Uterus (tissue), 4 donors: ENCODE results near the gene UBXN4. TPM values are rescaled to one million over a fixed set of nuclear protein-coding genes. Genes with fewer than 3 reads are reported as not detected.

Experiments
- DNase-seq, 2 donors: peaks; one replicate each; pipeline ENCODE4 v3.0.0-alpha.2; 2019 to 2020
- H3K27ac ChIP-seq, 2 donors: fragments of 200-600 bp; sonication (generic); 1 replicate in 1 of 2; 2 replicates in 1 of 2; pipeline ENCODE4 v1.5.1; 2016 to 2018
- H3K27me3 ChIP-seq, 2 donors: fragments of 200-600 bp; sonication (generic); one replicate each; pipeline ENCODE4 v1.5.1; 2018 to 2019; ENCODE audit warnings: control low read depth in 1 of 2
- H3K36me3 ChIP-seq, 2 donors: fragments of 200-600 bp; sonication (generic); one replicate each; pipeline ENCODE4 v1.5.1; 2019; ENCODE audit warnings: control low read depth in 1 of 2
- H3K4me1 ChIP-seq, 2 donors: fragments of 200-600 bp; sonication (generic); one replicate each; pipeline ENCODE4 v1.5.1; 2018 to 2019; ENCODE audit warnings: control low read depth in 1 of 2
- H3K4me3 ChIP-seq, 2 donors: fragments of 200-600 bp; sonication (generic); 1 replicate in 1 of 2; 2 replicates in 1 of 2; pipeline ENCODE4 v1.5.1; 2018 to 2019; ENCODE audit warnings: mild to moderate bottlenecking in 1 of 2
- H3K9me3 ChIP-seq, 2 donors: fragments of 200-600 bp; sonication (generic); one replicate each; pipeline ENCODE4 v1.5.1; 2019; ENCODE audit warnings: control low read depth in 1 of 2
- POLR2A ChIP-seq, 2 donors: fragments of 450-650 bp; IDR thresholded peaks; one replicate each; pipeline ENCODE4 v1.6.1; 2016; ENCODE audit warnings: antibody characterized with exemption in 2 of 2, mild to moderate bottlenecking in 1 of 2, moderate library complexity in 1 of 2
- intact Hi-C: fragments of 100-400 bp; cut with DNase I; formaldehyde crosslinking; loops from one replicate; pipeline ENCODE4 v1.15.1; 2023; ENCODE audit warnings: low total_unique reads
- total RNA-seq, 4 donors: library from RNA; depleted of rRNA in 3 of 4; stranded (reverse); fragments of >200 nt in 3 of 4; gene quantifications; one replicate each; pipeline versions ENCODE4 v1.1.0 to v1.2.4, GENCODE V29; 2014 to 2023
- TF ChIP-seq, protein P1 (sequence below), 4 experiments: fragments of 200-600 bp in 2 of 4; fragments of 450-650 bp in 2 of 4; sonication (generic) in 2 of 4; IDR thresholded peaks; one replicate each; pipeline ENCODE4 v1.5.1; 2016 to 2019; ENCODE audit warnings: antibody characterized with exemption in 4 of 4, mild to moderate bottlenecking in 2 of 4, moderate library complexity in 1 of 4
- donor health status: DM: yes; HTN: yes; CAD: no.

Gene UBXN4
- total RNA-seq, 4 donors from 2014 or later, result 24.7 to 116 (median 71.4) TPM

DNA sequence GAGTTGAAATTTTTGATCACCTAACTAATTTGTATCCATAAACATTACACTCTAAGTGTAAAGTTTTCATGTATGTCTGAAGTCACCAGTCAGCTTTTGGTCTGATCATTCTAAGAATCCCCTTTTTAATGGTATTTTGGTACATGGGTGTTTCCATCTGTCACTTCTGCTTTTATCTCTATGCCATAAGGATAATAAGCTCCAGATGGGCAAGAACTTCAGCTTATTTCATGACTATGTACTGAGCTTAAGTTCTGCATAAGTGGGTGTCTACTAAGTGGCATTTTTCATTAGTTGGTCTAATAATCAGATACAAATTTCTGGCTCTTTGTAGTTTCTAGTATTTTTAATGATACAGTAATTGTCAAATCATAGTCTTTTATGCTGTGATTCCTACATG, 20.4 kb downstream of the UBXN4 start:
- TF ChIP-seq, protein P1, sequence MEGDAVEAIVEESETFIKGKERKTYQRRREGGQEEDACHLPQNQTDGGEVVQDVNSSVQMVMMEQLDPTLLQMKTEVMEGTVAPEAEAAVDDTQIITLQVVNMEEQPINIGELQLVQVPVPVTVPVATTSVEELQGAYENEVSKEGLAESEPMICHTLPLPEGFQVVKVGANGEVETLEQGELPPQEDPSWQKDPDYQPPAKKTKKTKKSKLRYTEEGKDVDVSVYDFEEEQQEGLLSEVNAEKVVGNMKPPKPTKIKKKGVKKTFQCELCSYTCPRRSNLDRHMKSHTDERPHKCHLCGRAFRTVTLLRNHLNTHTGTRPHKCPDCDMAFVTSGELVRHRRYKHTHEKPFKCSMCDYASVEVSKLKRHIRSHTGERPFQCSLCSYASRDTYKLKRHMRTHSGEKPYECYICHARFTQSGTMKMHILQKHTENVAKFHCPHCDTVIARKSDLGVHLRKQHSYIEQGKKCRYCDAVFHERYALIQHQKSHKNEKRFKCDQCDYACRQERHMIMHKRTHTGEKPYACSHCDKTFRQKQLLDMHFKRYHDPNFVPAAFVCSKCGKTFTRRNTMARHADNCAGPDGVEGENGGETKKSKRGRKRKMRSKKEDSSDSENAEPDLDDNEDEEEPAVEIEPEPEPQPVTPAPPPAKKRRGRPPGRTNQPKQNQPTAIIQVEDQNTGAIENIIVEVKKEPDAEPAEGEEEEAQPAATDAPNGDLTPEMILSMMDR (IDR thresholded peaks at IDR 0.05), result no peak
- TF ChIP-seq POLR2A (IDR thresholded peaks at IDR 0.05), result no peak
- DNase-seq, result no peak
- Histone ChIP-seq H3K4me1 (no peaks in the 10 kb centered on the region), H3K4me3 (no peak overlapping the region), H3K36me3 (no peaks in the 10 kb centered on the region), H3K27ac (no peak overlapping the region), H3K27me3 (no peaks in the 10 kb centered on the region), H3K9me3 (peaks cover 0 to 12% of the 10 kb centered on the region in 2 donors)
- intact Hi-C loops, result no loop called here

DNA sequence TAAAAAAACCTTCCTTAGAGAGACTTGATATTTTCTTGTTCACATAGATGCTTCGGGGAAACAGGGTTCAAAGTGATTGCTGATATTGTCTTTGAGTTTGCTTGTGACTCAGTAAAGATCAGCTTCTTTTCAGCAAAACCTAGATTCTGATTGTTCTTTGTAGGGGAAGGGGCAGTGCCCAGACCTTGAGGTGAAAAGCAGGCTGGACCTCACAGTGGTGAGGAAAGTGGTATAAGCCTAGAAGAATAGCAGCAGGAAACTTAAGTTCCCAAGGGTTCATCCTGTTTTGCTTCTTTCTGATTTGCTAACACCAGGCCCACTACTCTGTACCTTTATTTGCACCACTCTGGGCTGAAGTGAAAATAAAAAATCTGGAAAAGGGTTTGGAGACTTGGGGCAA, 20.9 kb downstream of the UBXN4 start:
- Histone ChIP-seq H3K4me1 (no peaks in the 10 kb centered on the region), H3K9me3 (peaks cover 0 to 7% of the 10 kb centered on the region in 2 donors), H3K4me3 (no peak overlapping the region), H3K36me3 (no peaks in the 10 kb centered on the region), H3K27me3 (no peaks in the 10 kb centered on the region), H3K27ac (no peak overlapping the region)
- DNase-seq, result no peak
- intact Hi-C loops, result no loop called here
- TF ChIP-seq POLR2A (IDR thresholded peaks at IDR 0.05), result no peak
- TF ChIP-seq, protein P1 (IDR thresholded peaks at IDR 0.05), result no peak

DNA sequence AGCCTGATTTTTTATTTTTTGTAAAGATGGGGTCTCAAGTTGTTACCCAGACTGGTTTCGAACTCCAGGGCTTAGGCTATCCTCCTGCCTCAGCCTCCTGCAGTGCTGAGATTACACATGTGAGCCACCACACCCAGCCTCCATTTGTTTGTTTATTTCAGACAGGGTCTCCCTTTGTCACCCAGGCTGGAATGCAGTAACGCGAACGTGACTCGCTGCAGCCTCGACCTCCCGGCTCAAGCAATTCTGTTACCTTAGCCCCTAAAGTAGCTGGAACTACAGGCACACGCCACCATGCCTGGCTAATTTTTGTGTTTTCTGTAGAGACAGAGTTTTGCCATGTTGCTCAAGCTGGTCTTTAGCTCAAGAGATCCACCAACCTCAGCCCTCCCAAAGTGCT, 27.2 kb downstream of the UBXN4 start:
- Histone ChIP-seq H3K4me1 (no peaks in the 10 kb centered on the region), H3K27me3 (no peaks in the 10 kb centered on the region), H3K9me3 (no peaks in the 10 kb centered on the region), H3K4me3 (no peak overlapping the region), H3K27ac (no peak overlapping the region), H3K36me3 (no peaks in the 10 kb centered on the region)
- no peak for DNase-seq
- intact Hi-C loops, result no loop called here
- TF ChIP-seq, protein P1 (IDR thresholded peaks at IDR 0.05), result no peak
- TF ChIP-seq POLR2A (IDR thresholded peaks at IDR 0.05), result no peak

DNA sequence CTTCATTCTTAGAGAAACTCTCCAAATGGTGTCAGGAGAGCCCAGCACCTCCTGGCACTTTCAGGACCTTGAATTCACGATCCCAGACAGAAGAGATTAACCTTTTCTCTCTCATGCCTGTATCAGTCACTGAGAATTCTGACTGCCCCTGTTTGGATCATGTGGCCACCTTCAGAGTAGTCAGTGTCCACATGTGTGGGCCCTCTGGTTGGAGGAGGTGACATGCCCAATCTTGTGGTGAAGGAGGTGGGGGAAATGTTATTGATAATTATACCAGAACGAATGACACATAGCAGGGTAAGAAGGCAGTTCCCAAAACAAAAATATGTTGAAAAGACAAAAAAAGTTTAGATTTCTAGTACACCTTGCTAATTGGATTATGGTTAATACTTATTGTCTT, 31.7 kb downstream of the UBXN4 start:
- Histone ChIP-seq H3K4me1 (no peaks in the 10 kb centered on the region), H3K9me3 (no peaks in the 10 kb centered on the region), H3K27ac (no peak overlapping the region), H3K4me3 (no peak overlapping the region), H3K36me3 (no peaks in the 10 kb centered on the region), H3K27me3 (no peaks in the 10 kb centered on the region)
- intact Hi-C loops, result no loop called here
- TF ChIP-seq POLR2A (IDR thresholded peaks at IDR 0.05), result no peak
- TF ChIP-seq, protein P1 (IDR thresholded peaks at IDR 0.05), result no peak
- DNase-seq, result no peak

DNA sequence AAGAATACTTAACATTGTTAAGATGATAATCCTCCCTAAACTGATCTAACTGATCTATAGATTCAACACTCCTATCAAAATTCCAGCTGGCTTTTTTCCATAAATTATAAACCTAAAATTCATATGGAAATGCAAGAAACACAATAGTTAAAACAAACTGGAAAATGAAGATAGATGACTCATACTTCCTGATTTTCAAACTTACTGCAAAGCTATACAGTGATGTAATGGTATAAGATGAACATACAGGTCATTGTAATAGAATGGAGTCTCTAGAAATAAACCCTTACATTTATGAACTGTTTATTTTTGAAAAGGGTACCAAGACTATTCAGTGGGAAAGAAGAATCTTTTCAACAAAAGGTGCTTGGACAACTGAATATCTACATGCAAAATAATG, 32.3 kb downstream of the UBXN4 start:
- DNase-seq, result no peak
- TF ChIP-seq, protein P1 (IDR thresholded peaks at IDR 0.05), result no peak
- no peak for TF ChIP-seq POLR2A (IDR thresholded peaks at IDR 0.05)
- no peak overlapping the region for H3K27ac ChIP-seq
- H3K36me3 ChIP-seq, result no peaks in the 10 kb centered on the region
- H3K4me3 ChIP-seq, result no peak overlapping the region
- H3K27me3 ChIP-seq, result no peaks in the 10 kb centered on the region
- no peaks in the 10 kb centered on the region for H3K4me1 ChIP-seq
- H3K9me3 ChIP-seq, result no peaks in the 10 kb centered on the region
- intact Hi-C loops, result no loop called here
